Measurements from ENCODE around the gene CREB3L2.
"Not testable (repeated sequence)": the region's sequence is repeated elsewhere in the genome, so short reads cannot be mapped to it uniquely, and the experiment has no call there.

The CREB3L2 gene

DNA sequence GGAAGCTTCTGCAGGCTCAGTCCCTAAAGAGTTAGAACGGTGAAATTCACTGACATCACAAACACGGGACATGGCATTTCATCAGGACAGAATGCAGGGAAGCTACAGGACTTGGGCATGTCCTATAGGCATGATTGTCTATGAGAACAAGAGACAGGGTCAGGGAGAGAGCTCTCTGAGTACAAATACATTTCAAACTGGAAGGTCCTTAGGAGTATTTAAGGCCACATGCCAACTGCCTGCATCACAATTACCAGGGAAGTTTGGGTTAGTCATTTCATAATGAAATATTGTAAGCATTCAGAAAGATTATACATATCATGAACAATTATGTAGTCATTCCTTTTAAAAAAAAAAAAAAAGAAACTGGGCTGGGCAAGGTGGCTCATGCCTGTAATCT is 71.3 kb downstream of the CREB3L2 start:
- DNase-seq: no peak

GRCh38 chr7:137928626-137929025 is 73.3 kb downstream of the CREB3L2 start:
- DNase-seq: no peak

GRCh38 chr7:137927386-137927785 is 74.5 kb downstream of the CREB3L2 start:
- no peak for DNase-seq

DNA sequence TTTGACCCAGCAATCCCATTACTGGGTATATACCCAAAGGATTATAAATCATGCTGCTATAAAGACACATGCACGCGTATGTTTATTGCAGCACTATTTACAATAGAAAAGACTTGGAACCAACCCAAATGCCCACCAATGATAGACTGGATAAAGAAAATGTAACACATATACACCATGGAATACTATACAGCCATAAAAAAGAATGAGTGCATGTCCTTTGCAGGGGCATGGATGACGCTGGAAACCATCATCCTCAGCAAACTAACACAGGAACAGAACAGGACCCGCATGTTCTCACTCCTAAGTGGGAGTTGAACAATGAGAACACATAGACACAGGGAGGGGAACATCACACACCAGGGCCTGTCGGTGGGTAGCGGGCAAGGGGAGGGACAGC is 75.7 kb downstream of the CREB3L2 start:
- DNase-seq: not testable (repeated sequence)

GRCh38 chr7:137925754-137926153 is 76.1 kb downstream of the CREB3L2 start:
- DNase-seq: no peak

GRCh38 chr7:137925091-137925490 is 76.8 kb downstream of the CREB3L2 start:
- DNase-seq: no peak

DNA sequence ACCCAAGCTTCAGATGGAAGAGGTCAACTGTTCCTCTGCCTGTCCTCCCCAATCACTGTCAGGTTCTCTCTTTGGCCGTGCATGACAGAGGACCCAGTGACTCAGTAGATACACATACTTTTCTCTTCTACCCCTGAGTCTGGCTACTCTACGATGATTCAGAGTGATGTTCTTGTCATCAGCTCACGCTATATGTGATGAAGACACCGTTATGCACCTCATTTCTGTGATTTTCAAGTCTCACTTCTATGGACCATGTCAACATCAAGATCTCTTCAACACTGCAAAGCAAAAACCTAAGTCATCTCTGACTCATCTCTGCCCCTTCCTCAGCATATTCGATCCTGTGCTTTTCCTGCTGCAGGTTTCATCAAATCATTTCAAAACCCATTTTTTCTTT is 78.5 kb downstream of the CREB3L2 start:
- no peak for DNase-seq

- no peak for DNase-seq
Measured at GRCh38 chr7:137920637-137921399, 81.1 kb downstream of the CREB3L2 start.

- DNase-seq: no peak
Measured at GRCh38 chr7:137919987-137920386, 81.9 kb downstream of the CREB3L2 start.

DNA sequence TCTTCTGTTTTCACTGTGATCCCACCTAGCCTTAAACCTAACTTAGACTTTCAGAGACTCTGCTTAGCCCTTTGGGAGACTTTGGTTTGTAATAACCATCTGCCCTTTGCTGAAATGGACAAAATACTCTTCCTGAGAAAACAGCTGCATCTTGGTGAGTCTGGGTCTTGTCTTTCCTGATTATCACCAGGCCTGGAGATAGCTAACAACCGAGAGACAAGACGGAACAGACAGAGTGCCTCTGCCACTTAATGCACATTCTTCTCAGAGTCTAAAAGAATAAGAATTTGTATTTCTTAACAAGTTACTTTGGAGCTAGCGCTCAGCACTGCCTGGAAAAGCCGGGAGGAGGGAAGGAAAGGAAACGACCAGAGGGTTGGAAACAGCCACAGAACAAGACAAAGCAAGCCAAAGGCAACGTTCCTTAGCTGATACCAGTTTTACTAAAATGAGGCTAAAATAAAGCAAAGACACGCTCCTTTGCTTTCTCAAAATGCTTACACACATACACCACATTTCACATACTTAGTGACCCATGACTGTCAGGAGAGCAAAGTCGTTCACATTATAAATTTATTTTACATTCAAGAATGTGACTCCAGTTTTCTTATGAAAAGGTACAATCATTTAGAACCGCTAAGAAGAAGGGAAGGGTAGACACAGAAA is 84.8 kb downstream of the CREB3L2 start:
- no peak for DNase-seq

- DNase-seq: no peak
Measured at GRCh38 chr7:137916564-137916963, 85.3 kb downstream of the CREB3L2 start.

DNA sequence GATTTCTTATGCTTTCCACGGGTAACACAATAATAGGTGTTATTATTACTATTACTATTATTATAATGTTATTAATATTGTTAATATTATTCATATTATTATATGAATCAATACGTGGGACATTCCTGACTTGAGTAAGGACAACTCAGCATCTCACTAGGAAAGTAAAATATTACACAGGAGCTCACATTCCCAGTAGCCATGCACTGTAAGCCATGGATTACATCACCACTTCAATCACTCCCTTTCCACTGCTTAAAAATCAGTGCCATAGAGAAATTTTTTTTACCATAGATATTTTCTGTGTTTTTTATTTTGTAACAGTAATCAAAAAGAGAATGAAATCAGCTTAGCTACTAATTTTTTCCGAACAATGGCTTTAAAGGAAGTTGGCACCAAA is 86.6 kb downstream of the CREB3L2 start:
- no peak for DNase-seq

- no peak for DNase-seq
Measured at GRCh38 chr7:137913985-137914384, 87.9 kb downstream of the CREB3L2 start.

DNA sequence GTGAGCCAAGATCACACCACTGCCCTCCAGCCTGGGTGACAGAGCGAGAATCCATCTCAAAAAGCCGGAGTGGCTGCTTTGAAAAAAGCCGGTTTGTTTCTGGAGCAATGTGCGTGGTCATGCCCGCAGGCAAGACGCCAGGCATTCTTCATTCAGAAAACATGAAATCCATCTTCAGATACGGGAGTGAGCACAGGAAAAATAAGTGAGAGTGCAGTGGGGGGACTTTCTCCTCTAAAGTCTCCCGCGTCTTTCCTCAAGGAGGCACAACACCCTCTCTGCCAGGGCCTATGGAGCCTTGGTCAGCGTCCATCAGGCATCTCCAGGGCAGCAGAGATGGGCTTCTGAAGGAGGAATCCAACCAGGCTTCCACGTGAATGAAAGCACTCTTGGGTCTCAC is 92.8 kb downstream of the CREB3L2 start:
- DNase-seq: no peak

DNA sequence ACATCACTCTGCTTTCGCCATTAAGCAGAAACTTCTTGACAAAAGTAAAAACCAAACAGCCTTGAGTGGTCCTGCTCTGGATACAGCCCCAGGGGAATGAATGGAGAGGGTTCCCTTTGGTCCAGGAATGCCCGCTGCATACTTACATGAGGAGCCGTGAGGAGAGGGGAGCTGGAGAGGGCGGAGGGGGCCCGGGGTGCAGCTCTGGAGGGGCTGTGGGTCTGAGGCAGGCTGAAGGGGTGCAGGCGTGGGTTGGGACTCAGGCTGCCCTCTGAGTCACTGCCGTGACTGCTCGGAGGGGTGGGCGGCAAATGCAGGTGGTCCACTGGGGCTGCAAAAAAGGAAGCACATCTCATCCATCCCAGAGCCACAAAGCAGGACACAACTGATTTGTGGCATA is 93.8 kb downstream of the CREB3L2 start:
- DNase-seq: no peak

DNA sequence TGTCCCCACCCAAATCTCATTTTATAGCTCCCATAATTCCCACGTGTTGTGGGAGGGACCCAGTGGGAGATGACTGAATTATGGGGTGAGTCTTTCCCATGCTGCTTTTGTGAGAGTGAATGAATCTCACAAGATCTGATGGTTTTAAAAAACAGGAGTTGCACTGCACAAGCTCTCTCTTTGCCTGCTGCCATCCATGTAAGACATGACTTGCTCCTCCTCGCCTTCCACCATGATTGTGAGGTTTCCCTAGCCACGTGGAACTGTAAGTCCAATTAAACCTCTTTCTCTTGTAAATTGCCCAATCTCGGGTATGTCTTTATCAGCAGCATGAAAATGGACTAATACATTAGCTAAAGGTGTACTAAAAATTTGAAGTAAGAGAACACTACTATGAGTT is 95.2 kb downstream of the CREB3L2 start:
- not testable (repeated sequence) for DNase-seq

DNA sequence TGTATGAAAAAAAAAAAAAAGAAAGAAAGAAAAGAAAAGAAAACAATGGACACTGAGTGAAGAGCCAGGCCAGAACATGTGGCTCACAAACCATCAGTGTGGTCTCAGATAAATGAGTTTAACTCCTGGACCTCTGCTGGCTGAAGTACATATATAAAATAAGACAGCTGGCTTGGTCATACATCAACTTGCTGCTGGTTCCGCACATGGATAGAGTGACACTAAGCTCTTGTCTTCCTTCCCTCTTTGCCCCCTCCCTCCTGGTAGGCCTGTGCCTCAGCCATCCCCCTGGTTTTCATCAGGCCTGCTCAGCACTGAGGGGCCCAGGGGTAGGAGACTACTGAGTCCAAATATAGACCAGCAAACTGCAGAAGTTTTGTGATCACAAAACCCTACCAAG is 97.1 kb downstream of the CREB3L2 start:
- DNase-seq: no peak

- DNase-seq: peak; percentile 65
Measured at GRCh38 chr7:137903382-137904169, 98.3 kb downstream of the CREB3L2 start.

DNA sequence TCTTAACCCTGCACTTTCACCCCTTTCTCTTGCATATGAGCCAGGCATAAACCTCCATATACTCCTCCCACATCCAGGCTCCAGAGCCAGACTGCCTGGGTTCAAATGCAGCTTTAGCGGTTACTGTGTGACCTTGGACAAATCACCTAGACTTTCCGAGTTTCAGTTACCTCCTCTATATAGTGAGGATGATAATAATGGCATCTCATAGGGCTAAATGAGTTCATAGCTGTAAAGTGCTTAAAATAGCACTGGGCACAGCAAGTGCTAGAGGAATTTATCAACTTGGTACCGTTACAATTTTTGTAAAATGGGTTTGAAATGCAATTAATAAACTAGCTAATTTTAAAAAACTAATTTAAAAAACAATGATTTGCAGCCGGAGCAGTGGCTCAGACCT is 101.7 kb downstream of the CREB3L2 start:
- no peak for DNase-seq

DNA sequence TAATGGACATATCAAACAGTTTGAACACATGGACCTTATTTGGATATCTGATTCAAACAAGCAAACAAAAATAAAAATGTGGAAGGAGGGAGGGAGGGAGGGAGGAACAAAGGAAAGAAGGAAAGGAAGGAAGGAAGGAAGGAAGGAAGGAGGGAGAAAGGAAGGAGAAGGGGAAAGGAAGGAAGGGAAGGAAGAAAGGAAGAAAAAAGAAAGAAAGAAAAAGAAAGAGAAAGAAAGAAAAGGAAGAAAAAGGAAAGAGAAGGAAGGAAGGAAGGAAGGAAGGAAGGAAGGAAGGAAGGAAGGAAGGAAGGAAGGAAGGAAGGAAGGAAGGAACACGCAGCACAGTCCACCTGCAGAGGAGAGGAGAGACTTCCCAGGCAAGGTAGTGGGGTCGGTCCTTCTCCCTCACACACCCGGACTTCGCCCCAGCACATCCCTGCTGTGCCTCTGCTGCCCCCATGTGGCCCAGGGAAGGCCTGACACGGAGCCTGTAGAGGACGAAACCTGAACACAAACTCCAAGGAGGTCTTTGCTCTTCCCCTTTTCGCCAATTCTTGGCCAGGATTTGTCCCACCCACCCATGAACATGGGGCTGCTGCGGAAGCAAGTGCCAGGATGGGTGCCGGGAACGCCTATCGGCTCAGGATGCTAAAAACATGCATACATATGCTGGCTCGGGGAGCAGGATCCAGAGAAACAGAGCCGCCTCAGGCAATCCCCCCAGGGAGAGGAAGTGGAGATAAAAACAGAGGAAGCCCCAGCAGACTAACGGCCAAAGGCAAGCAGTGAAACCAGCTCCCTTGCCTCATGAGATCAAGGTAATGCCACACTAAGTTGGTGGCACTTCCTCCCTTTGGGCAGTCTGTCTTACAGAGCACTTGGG is 102.8 kb downstream of the CREB3L2 start:
- peak; percentile 61 for DNase-seq

DNA sequence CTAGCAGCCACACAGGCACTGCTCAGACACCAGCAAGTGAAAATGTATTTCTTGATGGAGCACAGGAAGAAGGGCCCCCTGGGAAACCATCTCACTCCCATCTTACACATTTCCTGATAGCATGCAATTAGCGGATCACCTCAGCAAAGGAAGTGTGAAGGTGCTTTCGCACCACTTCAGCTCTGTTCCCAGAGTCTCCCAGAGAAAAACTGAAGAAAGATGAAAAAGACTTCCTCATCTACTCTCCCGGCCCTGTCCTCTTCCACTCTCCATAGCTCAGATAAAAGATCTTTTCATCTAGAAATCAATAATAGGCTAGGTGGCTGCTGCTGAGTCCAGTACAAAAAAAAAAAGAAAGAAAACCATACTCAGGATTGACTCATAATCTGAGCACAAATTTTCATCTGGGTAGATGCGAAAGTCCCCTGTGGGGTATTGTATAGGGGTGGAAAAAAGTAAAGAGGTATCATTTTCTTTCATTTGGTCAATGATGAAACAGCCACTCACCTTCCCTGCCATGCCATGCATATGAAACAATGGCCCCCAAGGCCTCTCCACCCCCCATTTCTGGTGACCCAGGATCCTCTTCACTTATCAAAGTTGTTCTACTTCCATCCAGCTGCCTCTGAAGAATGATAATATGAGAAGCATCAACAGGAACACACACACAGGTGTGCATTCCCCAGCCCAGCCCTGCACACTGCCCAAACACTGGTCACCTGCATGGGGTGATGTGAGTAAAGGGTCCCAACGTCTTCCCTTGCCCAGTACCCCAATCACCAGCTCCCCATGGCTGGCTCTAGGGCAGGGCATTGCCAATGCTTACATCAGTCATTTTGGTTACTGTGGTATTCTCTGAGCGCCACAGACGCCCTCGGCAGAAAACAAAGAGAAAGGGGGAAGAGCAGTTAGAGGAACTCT is 106.3 kb downstream of the CREB3L2 start:
- no peak for DNase-seq

Measured in NCI-H748 treated with DMSO at 0.1 percent for 48 hours (cell line).